HCT116 (cell line): ENCODE results near the gene TPH2. TPM values are rescaled to one million over a fixed set of nuclear protein-coding genes. Genes with fewer than 3 reads are reported as not detected.

Source experiments
- ATAC-seq: fragments of 200-7000 bp; cut with Tn5 transposase; 2 replicates; pipeline ENCODE4 v1.9.1; 2020; ENCODE audit warnings: mild to moderate bottlenecking, moderate library complexity
- BruUV-seq: library from RNA; stranded (reverse); fragments of 400-500 nt; replicated peaks from 2 replicates; lab custom pipeline; 2021; lab: Mats Ljungman, UMichigan
- CTCF ChIA-PET: fragments of 300-600 bp; sonication (Branson Sonifier 250); formaldehyde crosslinking; loops from one replicate; lab custom pipeline; 2021; ENCODE audit warnings: antibody characterized with exemption; lab: Charles Lee
- POLR2A ChIA-PET: fragments of 300-600, 350-600 bp; sonication (Branson Sonifier 250); formaldehyde crosslinking; loops from one replicate; lab custom pipeline; 2021; ENCODE audit warnings: antibody characterized with exemption; lab: Charles Lee
- RAD21 ChIA-PET, 2 experiments: fragments of 300-600 bp; sonication (Branson Sonifier 250); formaldehyde crosslinking; loops; one replicate each; lab custom pipeline; 2023; ENCODE audit warnings: low total read pairs in 2 of 2; ENCODE audit not compliant: uncharacterized antibody in 2 of 2, unreplicated experiment in 2 of 2, low non-redundant PET in 1 of 2; lab: Charles Lee
- DNase-seq: peaks from one replicate; pipeline ENCODE4 v3.0.0-alpha.2; 2010; ENCODE audit warnings: low read depth, low spot score
- H2AFZ ChIP-seq: fragments of 200-600 bp; shearing (Covaris generic), sonication (generic); 2 replicates; pipeline ENCODE4 v1.6.1; 2017; ENCODE audit warnings: low read depth, mixed run types, mixed read lengths, antibody characterized with exemption, low read length; ENCODE audit not compliant: poor library complexity, severe bottlenecking
- H3K27ac ChIP-seq: 2 replicates; pipeline ENCODE4 v1.5.1; 2012; ENCODE audit warnings: low read depth, low read length
- H3K27me3 ChIP-seq: fragments of 200-600 bp; sonication (generic); 2 replicates; pipeline ENCODE4 v1.6.1; 2016; ENCODE audit warnings: mixed run types, low read length, mixed read lengths; ENCODE audit not compliant: insufficient read depth
- H3K36me3 ChIP-seq, 2 experiments: fragments of 200-500 bp in 1 of 2; fragments of 200-600 bp in 1 of 2; sonication (Bioruptor generic) in 1 of 2; sonication (generic) in 1 of 2; 2 replicates each; pipeline versions ENCODE4 v1.5.1 to v1.6.1; 2014 to 2016; ENCODE audit warnings: low read length in 2 of 2, inconsistent platforms in 1 of 2, mixed read lengths in 1 of 2, mixed run types in 1 of 2; ENCODE audit not compliant: insufficient read depth in 2 of 2, control insufficient read depth in 1 of 2
- H3K4me1 ChIP-seq, 2 experiments: fragments of 200-600 bp in 1 of 2; sonication (generic) in 1 of 2; 2 replicates each; pipeline versions ENCODE4 v1.5.1 to v1.6.1; 2012 to 2017; ENCODE audit warnings: low read length in 2 of 2, inconsistent platforms in 1 of 2, mild to moderate bottlenecking in 1 of 2, mixed read lengths in 1 of 2, mixed run types in 1 of 2, moderate library complexity in 1 of 2; ENCODE audit not compliant: insufficient read depth in 2 of 2, control insufficient read depth in 1 of 2
- H3K4me2 ChIP-seq: fragments of 200-600 bp; sonication (generic); 2 replicates; pipeline ENCODE4 v1.6.1; 2017; ENCODE audit warnings: mixed run types, low read length, mixed read lengths
- H3K4me3 ChIP-seq, 2 experiments: fragments of 200-600 bp in 1 of 2; sonication (generic) in 1 of 2; replicated peaks in 1 of 2; 2 replicates each; pipeline ENCODE4 v1.5.1; 2011 to 2016; ENCODE audit warnings: low read length in 2 of 2, control low read depth in 1 of 2, low read depth in 1 of 2, mild to moderate bottlenecking in 1 of 2, mixed read lengths in 1 of 2, mixed run types in 1 of 2
- H3K79me2 ChIP-seq: fragments of 200-600 bp; sonication (generic); 2 replicates; pipeline ENCODE4 v1.6.1; 2017; ENCODE audit warnings: mild to moderate bottlenecking, mixed run types, low read length, moderate library complexity, mixed read lengths; ENCODE audit not compliant: insufficient read depth
- H3K9ac ChIP-seq: fragments of 200-600 bp; sonication (generic); 2 replicates; pipeline ENCODE4 v1.6.1; 2016; ENCODE audit warnings: low read length, mixed read lengths
- H3K9me2 ChIP-seq: fragments of 200-600 bp; sonication (generic), shearing (Covaris generic); 2 replicates; pipeline ENCODE4 v1.6.1; 2017; ENCODE audit warnings: mixed run types, mild to moderate bottlenecking, moderate library complexity; ENCODE audit not compliant: insufficient read depth
- H3K9me3 ChIP-seq, 2 experiments: fragments of 200-500 bp in 1 of 2; fragments of 200-600 bp in 1 of 2; sonication (Bioruptor generic) in 1 of 2; sonication (generic) in 1 of 2; 2 replicates each; pipeline ENCODE4 v1.6.1; 2014 to 2017; ENCODE audit warnings: low read length in 2 of 2, mixed read lengths in 2 of 2, inconsistent platforms in 1 of 2, low read depth in 1 of 2, mild to moderate bottlenecking in 1 of 2, mixed run types in 1 of 2, moderate library complexity in 1 of 2; ENCODE audit not compliant: control insufficient read depth in 1 of 2, insufficient read depth in 1 of 2
- H4K20me1 ChIP-seq: fragments of 200-600 bp; sonication (generic), shearing (Covaris generic); 2 replicates; pipeline ENCODE4 v1.6.1; 2017; ENCODE audit warnings: mixed run types, mild to moderate bottlenecking, moderate library complexity; ENCODE audit not compliant: insufficient read depth
- CBX3 ChIP-seq: IDR thresholded peaks from 2 replicates; pipeline ENCODE4 v1.6.1; 2012; ENCODE audit warnings: low read depth
- CEBPB ChIP-seq: IDR thresholded peaks from 2 replicates; pipeline ENCODE4 v1.6.1; 2012; ENCODE audit warnings: low read depth
- ELF1 ChIP-seq: IDR thresholded peaks from 2 replicates; pipeline ENCODE4 v1.6.1; 2012; ENCODE audit warnings: low read depth, borderline replicate concordance
- EZH2 ChIP-seq: fragments of 200-600 bp; sonication (generic); IDR thresholded peaks from 2 replicates; pipeline ENCODE4 v1.6.1; 2017; ENCODE audit warnings: antibody characterized with exemption, mixed run types
- EZH2phosphoT487 ChIP-seq: fragments of 200-600 bp; IDR thresholded peaks from 2 replicates; pipeline ENCODE4 v1.6.1; 2018; ENCODE audit warnings: antibody characterized with exemption, borderline replicate concordance
- FOSL1 ChIP-seq: IDR thresholded peaks from 2 replicates; pipeline ENCODE4 v1.6.1; 2012; ENCODE audit warnings: low read depth
- JUND ChIP-seq: IDR thresholded peaks from 2 replicates; pipeline ENCODE4 v1.6.1; 2012
- POLR2A ChIP-seq: IDR thresholded peaks from 2 replicates; pipeline ENCODE4 v1.7.0; 2011; ENCODE audit warnings: borderline replicate concordance; ENCODE audit not compliant: insufficient read depth, insufficient read length; ENCODE audit errors: extremely low read depth
- POLR2AphosphoS5 ChIP-seq: IDR thresholded peaks from 2 replicates; pipeline ENCODE4 v1.6.1; 2011; ENCODE audit warnings: mild to moderate bottlenecking, low read depth, low read length, moderate library complexity
- SP1 ChIP-seq: IDR thresholded peaks from 2 replicates; pipeline ENCODE4 v1.6.1; 2012; ENCODE audit warnings: low read depth
- SRF ChIP-seq: IDR thresholded peaks from 2 replicates; pipeline ENCODE4 v1.6.1; 2012; ENCODE audit warnings: low read depth
- TCF7L2 ChIP-seq: IDR thresholded peaks from 2 replicates; pipeline ENCODE4 v1.7.0; 2011; ENCODE audit warnings: borderline replicate concordance, inconsistent platforms; ENCODE audit not compliant: insufficient read depth, insufficient read length; ENCODE audit errors: extremely low read depth
- YY1 ChIP-seq: IDR thresholded peaks from 2 replicates; pipeline ENCODE4 v1.6.1; 2011; ENCODE audit warnings: low read length, low read depth, moderate library complexity, mild to moderate bottlenecking; ENCODE audit not compliant: insufficient replicate concordance; ENCODE audit errors: extremely low read depth
- ZFX ChIP-seq: fragments of 450-650 bp; IDR thresholded peaks from 2 replicates; pipeline ENCODE4 v1.6.1; 2017
- ZNF274 ChIP-seq: fragments of 200-500 bp; sonication (Bioruptor generic); IDR thresholded peaks from 2 replicates; pipeline ENCODE4 v1.6.1; 2014; ENCODE audit warnings: mild to moderate bottlenecking, low read depth, low read length, inconsistent platforms
- intact Hi-C: fragments of 100-400 bp; cut with micrococcal nuclease; formaldehyde crosslinking; loops from 2 replicates; pipeline ENCODE4 v1.10.0; 2022
- total RNA-seq: library from RNA; stranded (reverse); gene quantifications from one replicate; pipeline ENCODE4 v1.2.1, GENCODE V29; 2021; ENCODE audit not compliant: unreplicated experiment
- TF ChIP-seq, protein P1 (sequence below), 3 experiments: fragments of 200-600 bp in 1 of 3; sonication (generic) in 1 of 3; IDR thresholded peaks in 2 of 3; conservative IDR thresholded peaks in 1 of 3; 2 replicates each; pipeline ENCODE4 v1.5.1; 2012 to 2017; ENCODE audit warnings: low read depth in 2 of 3, low read length in 2 of 3, antibody characterized with exemption in 1 of 3, borderline replicate concordance in 1 of 3, control low read depth in 1 of 3, mild to moderate bottlenecking in 1 of 3, mixed read lengths in 1 of 3, mixed run types in 1 of 3, moderate library complexity in 1 of 3; ENCODE audit not compliant: insufficient read depth in 1 of 3
- TF ChIP-seq, protein P2 (sequence below): IDR thresholded peaks from 2 replicates; pipeline ENCODE4 v1.6.1; 2012
- TF ChIP-seq, protein P3 (sequence below): IDR thresholded peaks from 2 replicates; pipeline ENCODE4 v1.6.1; 2011; ENCODE audit warnings: mild to moderate bottlenecking, low read length, moderate library complexity; ENCODE audit not compliant: insufficient replicate concordance; ENCODE audit errors: extremely low read depth
- TF ChIP-seq, protein P4 (sequence below): IDR thresholded peaks from 2 replicates; pipeline ENCODE4 v1.6.1; 2012; ENCODE audit warnings: low read depth
- TF ChIP-seq, protein P5 (sequence below): IDR thresholded peaks from 2 replicates; pipeline ENCODE4 v1.6.1; 2012

TPH2 gene
- total RNA-seq, 1 experiment from 2014 or later = not detected

DNA sequence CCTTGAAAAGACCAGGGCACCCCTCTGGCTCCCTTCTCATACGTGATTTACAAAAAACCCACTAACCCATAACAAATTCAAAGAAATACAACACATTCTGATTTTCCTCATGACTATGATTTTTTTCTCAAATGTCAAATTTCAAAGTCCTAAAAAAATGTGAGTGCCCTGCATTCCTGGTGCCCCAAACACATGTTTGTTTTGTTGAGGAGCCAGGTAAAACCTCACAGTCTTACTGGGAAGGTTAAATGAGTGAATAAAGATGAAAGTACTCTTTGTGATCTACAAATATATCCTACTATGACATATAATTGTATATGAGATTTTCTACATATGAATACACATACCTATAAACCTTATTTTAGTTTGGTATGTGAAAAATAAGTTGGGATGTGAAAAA lies 30.7 kb downstream of the TPH2 start:
- RAD21 ChIA-PET = no interaction called here

More for the DNA sequence above, 30.7 kb downstream of the TPH2 start:
- H3K4me2 ChIP-seq = no peak overlapping the region
- peaks cover 25% of the 10 kb centered on the region for H3K27me3 ChIP-seq
- H3K27ac ChIP-seq = no peak overlapping the region
- DNase-seq = no peak
- no peak for TF ChIP-seq EZH2
- TF ChIP-seq ZFX = no peak
- TF ChIP-seq, protein P1, sequence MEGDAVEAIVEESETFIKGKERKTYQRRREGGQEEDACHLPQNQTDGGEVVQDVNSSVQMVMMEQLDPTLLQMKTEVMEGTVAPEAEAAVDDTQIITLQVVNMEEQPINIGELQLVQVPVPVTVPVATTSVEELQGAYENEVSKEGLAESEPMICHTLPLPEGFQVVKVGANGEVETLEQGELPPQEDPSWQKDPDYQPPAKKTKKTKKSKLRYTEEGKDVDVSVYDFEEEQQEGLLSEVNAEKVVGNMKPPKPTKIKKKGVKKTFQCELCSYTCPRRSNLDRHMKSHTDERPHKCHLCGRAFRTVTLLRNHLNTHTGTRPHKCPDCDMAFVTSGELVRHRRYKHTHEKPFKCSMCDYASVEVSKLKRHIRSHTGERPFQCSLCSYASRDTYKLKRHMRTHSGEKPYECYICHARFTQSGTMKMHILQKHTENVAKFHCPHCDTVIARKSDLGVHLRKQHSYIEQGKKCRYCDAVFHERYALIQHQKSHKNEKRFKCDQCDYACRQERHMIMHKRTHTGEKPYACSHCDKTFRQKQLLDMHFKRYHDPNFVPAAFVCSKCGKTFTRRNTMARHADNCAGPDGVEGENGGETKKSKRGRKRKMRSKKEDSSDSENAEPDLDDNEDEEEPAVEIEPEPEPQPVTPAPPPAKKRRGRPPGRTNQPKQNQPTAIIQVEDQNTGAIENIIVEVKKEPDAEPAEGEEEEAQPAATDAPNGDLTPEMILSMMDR (IDR thresholded peaks at IDR 0.05 in 2 of 3, conservative IDR thresholded peaks at IDR 0.05 in 1 of 3; ENCODE audit: borderline replicate concordance in 1 of 3, insufficient read depth in 1 of 3, low read depth in 2 of 3, low read length in 2 of 3) = no peak
- TF ChIP-seq, protein P2, sequence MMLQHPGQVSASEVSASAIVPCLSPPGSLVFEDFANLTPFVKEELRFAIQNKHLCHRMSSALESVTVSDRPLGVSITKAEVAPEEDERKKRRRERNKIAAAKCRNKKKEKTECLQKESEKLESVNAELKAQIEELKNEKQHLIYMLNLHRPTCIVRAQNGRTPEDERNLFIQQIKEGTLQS = no peak
- TF ChIP-seq, protein P3, sequence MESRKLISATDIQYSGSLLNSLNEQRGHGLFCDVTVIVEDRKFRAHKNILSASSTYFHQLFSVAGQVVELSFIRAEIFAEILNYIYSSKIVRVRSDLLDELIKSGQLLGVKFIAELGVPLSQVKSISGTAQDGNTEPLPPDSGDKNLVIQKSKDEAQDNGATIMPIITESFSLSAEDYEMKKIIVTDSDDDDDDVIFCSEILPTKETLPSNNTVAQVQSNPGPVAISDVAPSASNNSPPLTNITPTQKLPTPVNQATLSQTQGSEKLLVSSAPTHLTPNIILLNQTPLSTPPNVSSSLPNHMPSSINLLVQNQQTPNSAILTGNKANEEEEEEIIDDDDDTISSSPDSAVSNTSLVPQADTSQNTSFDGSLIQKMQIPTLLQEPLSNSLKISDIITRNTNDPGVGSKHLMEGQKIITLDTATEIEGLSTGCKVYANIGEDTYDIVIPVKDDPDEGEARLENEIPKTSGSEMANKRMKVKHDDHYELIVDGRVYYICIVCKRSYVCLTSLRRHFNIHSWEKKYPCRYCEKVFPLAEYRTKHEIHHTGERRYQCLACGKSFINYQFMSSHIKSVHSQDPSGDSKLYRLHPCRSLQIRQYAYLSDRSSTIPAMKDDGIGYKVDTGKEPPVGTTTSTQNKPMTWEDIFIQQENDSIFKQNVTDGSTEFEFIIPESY = no peak
- no peak for TF ChIP-seq POLR2AphosphoS5
- TF ChIP-seq SP1 = no peak
- TF ChIP-seq ZNF274 = no peak
- no peak for TF ChIP-seq POLR2A
- TF ChIP-seq, protein P4, sequence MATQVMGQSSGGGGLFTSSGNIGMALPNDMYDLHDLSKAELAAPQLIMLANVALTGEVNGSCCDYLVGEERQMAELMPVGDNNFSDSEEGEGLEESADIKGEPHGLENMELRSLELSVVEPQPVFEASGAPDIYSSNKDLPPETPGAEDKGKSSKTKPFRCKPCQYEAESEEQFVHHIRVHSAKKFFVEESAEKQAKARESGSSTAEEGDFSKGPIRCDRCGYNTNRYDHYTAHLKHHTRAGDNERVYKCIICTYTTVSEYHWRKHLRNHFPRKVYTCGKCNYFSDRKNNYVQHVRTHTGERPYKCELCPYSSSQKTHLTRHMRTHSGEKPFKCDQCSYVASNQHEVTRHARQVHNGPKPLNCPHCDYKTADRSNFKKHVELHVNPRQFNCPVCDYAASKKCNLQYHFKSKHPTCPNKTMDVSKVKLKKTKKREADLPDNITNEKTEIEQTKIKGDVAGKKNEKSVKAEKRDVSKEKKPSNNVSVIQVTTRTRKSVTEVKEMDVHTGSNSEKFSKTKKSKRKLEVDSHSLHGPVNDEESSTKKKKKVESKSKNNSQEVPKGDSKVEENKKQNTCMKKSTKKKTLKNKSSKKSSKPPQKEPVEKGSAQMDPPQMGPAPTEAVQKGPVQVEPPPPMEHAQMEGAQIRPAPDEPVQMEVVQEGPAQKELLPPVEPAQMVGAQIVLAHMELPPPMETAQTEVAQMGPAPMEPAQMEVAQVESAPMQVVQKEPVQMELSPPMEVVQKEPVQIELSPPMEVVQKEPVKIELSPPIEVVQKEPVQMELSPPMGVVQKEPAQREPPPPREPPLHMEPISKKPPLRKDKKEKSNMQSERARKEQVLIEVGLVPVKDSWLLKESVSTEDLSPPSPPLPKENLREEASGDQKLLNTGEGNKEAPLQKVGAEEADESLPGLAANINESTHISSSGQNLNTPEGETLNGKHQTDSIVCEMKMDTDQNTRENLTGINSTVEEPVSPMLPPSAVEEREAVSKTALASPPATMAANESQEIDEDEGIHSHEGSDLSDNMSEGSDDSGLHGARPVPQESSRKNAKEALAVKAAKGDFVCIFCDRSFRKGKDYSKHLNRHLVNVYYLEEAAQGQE = no peak
- TF ChIP-seq, protein P5, sequence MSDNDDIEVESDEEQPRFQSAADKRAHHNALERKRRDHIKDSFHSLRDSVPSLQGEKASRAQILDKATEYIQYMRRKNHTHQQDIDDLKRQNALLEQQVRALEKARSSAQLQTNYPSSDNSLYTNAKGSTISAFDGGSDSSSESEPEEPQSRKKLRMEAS = no peak
- TF ChIP-seq JUND = no peak
- no peak for TF ChIP-seq EZH2phosphoT487
- TF ChIP-seq YY1 = no peak
- TF ChIP-seq TCF7L2 = no peak
- TF ChIP-seq SRF = no peak
- no peak for TF ChIP-seq FOSL1
- no peak for TF ChIP-seq CEBPB
- TF ChIP-seq ELF1 = no peak
- no peak for TF ChIP-seq CBX3
- CTCF ChIA-PET = no interaction called here
- H3K4me1 ChIP-seq = no peaks in the 10 kb centered on the region
- POLR2A ChIA-PET = no interaction called here
- no TSS peak for BruUV-seq
- no peak overlapping the region for H2AFZ ChIP-seq
- H3K36me3 ChIP-seq = no peaks in the 10 kb centered on the region
- intact Hi-C loops = no loop called here
- H4K20me1 ChIP-seq = no peaks in the 10 kb centered on the region
- H3K9me3 ChIP-seq = no peaks in the 10 kb centered on the region
- no peak overlapping the region for H3K4me3 ChIP-seq
- no peaks in the 10 kb centered on the region for H3K9me2 ChIP-seq
- H3K9ac ChIP-seq = no peak overlapping the region
- ATAC-seq = no peak
- H3K79me2 ChIP-seq = no peaks in the 10 kb centered on the region
